Stomach (tissue), 4 donors: ENCODE measurements around the gene OBSL1.

Experiments used
- CTCF ChIP-seq, 7 experiments: fragments of 450-650 bp in 4 of 7; fragments of 200-600 bp in 3 of 7; sonication (generic) in 3 of 7; IDR thresholded peaks; one replicate each; pipeline ENCODE4 v1.5.1; 2016 to 2019; ENCODE audit warnings: antibody characterized with exemption in 7 of 7, control low read depth in 2 of 7, mild to moderate bottlenecking in 1 of 7
- EP300 ChIP-seq: sonication (generic); formaldehyde crosslinking; IDR thresholded peaks from one replicate; pipeline ENCODE4 v1.6.1; 2017; ENCODE audit warnings: antibody characterized with exemption
- POLR2A ChIP-seq, 4 donors: fragments of 450-650 bp; IDR thresholded peaks; one replicate each; pipeline ENCODE4 v1.6.1; 2016; ENCODE audit warnings: antibody characterized with exemption in 4 of 4, control low read depth in 2 of 4, mild to moderate bottlenecking in 1 of 4, moderate library complexity in 1 of 4

GRCh38 chr2:219566640-219567039 lies 4.7 kb downstream of the OBSL1 start:
- TF ChIP-seq CTCF (IDR thresholded peaks at IDR 0.05) (no peak), EP300 (no peak), POLR2A (IDR thresholded peaks at IDR 0.05) (no peak)
